Fibroblast of pulmonary artery (primary cell): ENCODE measurements around the gene KCNQ1.

ENCODE experiments used
- DNase-seq: peaks from one replicate; pipeline ENCODE4 v3.0.0-alpha.2; 2010; ENCODE audit warnings: low read depth
- H3K4me3 ChIP-seq: replicated peaks from 2 replicates; pipeline ENCODE4 v1.5.1; 2011; ENCODE audit warnings: low read depth, mild to moderate bottlenecking, control low read depth, low read length, moderate library complexity
- TF ChIP-seq, protein P1 (sequence below): IDR thresholded peaks from 2 replicates; pipeline ENCODE4 v1.5.1; 2011; ENCODE audit warnings: mild to moderate bottlenecking, control low read depth, low read length, inconsistent platforms; ENCODE audit errors: missing control alignments

KCNQ1 gene

DNA sequence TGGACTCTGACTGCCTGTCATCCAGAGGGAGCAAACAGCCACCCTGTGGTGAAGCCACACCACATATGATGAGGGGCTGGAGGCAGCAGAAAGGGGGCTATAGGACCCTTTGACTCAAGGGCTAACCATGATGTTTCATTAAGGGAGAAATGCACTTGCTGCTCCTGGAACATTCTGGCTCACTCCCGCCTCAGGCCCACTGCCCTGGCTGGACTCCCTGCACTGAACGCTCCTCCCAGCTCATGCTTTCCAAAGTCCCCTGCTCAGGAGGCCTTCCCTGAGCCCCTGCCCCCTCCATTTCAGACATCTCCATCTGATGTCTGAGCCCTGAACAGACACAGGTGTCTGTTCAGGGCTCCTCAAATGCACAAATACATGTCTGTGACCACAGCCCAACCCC lies 371.7 kb downstream of the KCNQ1 start:
- TF ChIP-seq, protein P1, sequence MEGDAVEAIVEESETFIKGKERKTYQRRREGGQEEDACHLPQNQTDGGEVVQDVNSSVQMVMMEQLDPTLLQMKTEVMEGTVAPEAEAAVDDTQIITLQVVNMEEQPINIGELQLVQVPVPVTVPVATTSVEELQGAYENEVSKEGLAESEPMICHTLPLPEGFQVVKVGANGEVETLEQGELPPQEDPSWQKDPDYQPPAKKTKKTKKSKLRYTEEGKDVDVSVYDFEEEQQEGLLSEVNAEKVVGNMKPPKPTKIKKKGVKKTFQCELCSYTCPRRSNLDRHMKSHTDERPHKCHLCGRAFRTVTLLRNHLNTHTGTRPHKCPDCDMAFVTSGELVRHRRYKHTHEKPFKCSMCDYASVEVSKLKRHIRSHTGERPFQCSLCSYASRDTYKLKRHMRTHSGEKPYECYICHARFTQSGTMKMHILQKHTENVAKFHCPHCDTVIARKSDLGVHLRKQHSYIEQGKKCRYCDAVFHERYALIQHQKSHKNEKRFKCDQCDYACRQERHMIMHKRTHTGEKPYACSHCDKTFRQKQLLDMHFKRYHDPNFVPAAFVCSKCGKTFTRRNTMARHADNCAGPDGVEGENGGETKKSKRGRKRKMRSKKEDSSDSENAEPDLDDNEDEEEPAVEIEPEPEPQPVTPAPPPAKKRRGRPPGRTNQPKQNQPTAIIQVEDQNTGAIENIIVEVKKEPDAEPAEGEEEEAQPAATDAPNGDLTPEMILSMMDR, result no peak
- no peak overlapping the region for H3K4me3 ChIP-seq
- no peak for DNase-seq

DNA sequence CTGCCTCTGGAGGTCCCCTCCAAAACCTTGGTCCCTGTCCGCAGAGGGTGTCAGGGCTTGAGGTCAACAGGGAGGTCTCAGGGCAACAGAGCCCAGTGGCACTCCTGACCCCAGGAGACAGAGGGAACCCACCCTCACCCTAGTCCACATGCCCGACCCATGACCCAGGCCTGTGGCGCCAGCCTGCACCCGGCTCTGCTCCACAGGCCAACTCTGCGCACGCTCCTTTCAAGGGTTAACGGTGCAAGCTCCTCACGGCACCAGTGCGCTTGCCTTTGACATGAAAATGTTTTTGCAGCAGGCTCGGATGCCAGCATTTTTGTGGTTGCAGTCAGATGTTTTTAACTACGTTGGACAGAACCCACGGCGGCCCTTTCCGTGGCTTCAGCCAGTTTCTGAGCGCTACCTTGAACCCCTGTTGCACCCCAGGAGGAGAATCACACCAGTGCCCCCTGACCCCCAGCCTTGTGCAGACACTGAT lies 372.2 kb downstream of the KCNQ1 start:
- DNase-seq, result peak; percentile 64
- TF ChIP-seq, protein P1, result no peak
- H3K4me3 ChIP-seq, result no peak overlapping the region

DNA sequence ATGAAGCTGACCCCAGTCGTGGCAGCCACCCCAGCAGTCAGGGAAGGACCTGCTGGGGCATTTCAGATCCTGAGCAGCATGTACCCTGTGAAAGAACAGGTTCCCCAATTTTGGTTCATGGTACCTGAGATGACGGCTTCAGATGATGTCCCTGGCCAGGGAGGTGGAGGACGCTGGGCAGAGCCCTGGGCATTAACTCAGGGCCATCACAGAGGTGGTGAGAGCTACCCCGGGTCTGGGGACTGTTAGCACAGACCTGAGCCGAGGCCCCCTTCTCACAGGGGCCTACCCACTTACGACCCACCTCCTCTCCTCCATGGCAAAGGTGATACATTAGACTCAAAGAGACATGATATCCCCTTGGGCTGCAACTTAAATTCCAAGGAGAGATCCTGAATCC lies 372.6 kb downstream of the KCNQ1 start:
- TF ChIP-seq, protein P1, result no peak

DNA sequence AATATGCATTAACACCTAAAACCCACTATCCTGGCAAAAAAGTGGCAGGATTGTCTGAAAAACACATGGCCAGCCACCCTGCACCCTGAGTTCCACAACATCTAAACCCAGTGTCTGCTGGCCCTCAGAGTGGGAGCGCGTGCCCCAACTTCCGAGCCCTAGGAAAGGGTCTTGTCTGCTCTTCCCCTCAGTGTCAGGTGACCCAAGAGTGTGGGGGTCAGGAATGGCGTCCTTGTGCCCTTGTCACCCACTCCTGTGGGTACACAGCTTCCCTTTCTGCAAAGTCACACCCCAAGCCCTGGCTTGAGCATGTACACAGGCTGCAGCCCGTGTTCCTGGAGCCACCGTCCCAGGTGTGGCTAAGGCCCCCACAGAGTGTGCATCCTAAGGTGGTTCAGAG lies 373.2 kb downstream of the KCNQ1 start:
- TF ChIP-seq, protein P1, result no peak
- DNase-seq, result no peak
- H3K4me3 ChIP-seq, result no peak overlapping the region

More for the DNA sequence above, 372.6 kb downstream of the KCNQ1 start:
- no peak for DNase-seq
- H3K4me3 ChIP-seq, result no peak overlapping the region

DNA sequence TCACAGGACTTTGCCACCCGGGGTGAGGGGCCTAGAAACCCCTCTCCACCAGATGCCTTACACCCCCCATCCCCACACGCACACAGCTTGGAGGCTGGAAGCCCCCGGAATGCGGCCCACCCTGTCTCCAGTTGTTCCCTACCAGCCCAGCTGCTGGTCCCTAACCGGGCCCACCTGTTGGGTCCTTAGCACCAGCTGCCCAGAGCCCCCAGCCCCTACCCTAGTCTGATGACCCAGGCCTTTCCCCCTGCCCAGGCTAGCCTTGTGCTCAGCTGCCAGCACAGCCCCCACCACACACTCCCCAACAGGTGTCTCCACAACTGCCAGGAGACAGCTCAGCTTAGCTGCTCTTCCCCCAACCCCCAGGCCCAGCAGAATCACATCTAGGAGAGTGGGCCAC lies 373.7 kb downstream of the KCNQ1 start:
- TF ChIP-seq, protein P1, result no peak
- no peak overlapping the region for H3K4me3 ChIP-seq
- no peak for DNase-seq

DNA sequence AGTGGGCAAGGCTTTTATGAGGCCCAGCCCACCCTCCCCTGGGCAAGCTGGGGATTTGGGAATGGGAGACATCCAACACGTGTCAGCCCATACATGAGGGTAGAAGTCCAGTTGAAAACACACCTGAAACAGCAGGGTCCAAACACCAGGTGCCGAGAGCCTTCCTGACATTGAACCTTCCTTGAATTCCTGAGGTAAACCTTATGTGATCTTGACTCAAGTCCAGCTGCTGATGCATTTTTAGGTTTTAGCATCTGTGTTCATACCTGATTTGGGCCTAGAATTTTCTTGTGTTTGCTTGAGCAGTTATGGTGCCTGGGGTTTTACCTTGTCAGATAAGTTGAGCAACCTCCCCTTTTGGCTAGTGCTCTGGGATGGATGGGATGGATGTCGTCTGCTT lies 374.5 kb downstream of the KCNQ1 start:
- no peak overlapping the region for H3K4me3 ChIP-seq
- TF ChIP-seq, protein P1, result no peak
- no peak for DNase-seq

DNA sequence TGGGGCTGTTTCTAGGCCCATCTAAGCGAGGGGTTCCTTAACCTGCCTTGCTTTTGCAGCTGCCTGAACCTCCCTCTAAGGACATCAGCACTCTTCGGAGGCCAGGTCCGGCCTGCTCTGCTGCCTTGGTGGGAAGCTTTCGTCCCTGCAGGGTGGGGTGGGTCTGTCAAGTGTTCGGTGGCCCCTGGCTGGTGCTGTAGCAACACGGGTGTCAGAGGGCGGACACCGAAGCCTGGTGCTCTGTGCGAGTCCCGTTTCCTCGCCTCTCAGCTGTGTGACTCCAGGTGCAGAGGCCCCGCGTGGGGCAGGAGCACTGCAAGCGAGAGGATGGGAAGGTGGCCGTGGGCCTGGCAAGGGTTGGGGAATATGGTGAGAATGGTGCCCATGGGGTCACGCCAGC lies 376.2 kb downstream of the KCNQ1 start:
- DNase-seq, result no peak
- TF ChIP-seq, protein P1, result no peak
- H3K4me3 ChIP-seq, result no peak overlapping the region
